Measurements from ENCODE around the gene PPP3R1. TPM values are rescaled to one million over a fixed set of nuclear protein-coding genes. Genes with fewer than 3 reads are reported as not detected.

Gene PPP3R1, protein sequence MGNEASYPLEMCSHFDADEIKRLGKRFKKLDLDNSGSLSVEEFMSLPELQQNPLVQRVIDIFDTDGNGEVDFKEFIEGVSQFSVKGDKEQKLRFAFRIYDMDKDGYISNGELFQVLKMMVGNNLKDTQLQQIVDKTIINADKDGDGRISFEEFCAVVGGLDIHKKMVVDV
- 5.1 and 15.9 TPM in 2 replicates for total RNA-seq (ENCODE audit: low replicate concordance)

GRCh38 chr2:68252400-68253218, at the start of gene PPP3R1:
Gene PPP3R1 (minus strand): TSS chr2:68252532. CDS start chr2:68252127, 405 bp downstream.

GRCh38 chr2:68157402-68158133, 94.8 kb downstream of the PPP3R1 start, which contains the start of gene PNO1:
Gene PNO1 (plus strand): TSS chr2:68157888. CDS start chr2:68157935, 47 bp downstream.

Other genes with a start within 250 kb of the PPP3R1 start
- gene C1D, start 189.5 kb downstream of the PPP3R1 start, total RNA-seq (ENCODE audit: low replicate concordance): 5.7 and 12.0 TPM in 2 replicates
- gene PNO1, start 94.6 kb downstream of the PPP3R1 start, total RNA-seq (ENCODE audit: low replicate concordance): 2.7 and 9.4 TPM in 2 replicates
- 14.1 and 23.1 TPM in 2 replicates for gene CNRIP1, start 67.4 kb upstream of the PPP3R1 start, total RNA-seq (ENCODE audit: low replicate concordance)
- gene PLEK, start 112.8 kb upstream of the PPP3R1 start, total RNA-seq (ENCODE audit: low replicate concordance): 0.08 TPM in 1 of 2 replicates, not detected in the other
- 0.15 and 0.23 TPM in 2 replicates for gene FBXO48, start 214.8 kb upstream of the PPP3R1 start, total RNA-seq (ENCODE audit: low replicate concordance)
- 3.8 and 9.0 TPM in 2 replicates for gene APLF, start 215.1 kb upstream of the PPP3R1 start, total RNA-seq (ENCODE audit: low replicate concordance)

Data from smooth muscle cell of the coronary artery (primary cell).